ENCODE measurements around the gene INPP5A.

INPP5A gene

DNA sequence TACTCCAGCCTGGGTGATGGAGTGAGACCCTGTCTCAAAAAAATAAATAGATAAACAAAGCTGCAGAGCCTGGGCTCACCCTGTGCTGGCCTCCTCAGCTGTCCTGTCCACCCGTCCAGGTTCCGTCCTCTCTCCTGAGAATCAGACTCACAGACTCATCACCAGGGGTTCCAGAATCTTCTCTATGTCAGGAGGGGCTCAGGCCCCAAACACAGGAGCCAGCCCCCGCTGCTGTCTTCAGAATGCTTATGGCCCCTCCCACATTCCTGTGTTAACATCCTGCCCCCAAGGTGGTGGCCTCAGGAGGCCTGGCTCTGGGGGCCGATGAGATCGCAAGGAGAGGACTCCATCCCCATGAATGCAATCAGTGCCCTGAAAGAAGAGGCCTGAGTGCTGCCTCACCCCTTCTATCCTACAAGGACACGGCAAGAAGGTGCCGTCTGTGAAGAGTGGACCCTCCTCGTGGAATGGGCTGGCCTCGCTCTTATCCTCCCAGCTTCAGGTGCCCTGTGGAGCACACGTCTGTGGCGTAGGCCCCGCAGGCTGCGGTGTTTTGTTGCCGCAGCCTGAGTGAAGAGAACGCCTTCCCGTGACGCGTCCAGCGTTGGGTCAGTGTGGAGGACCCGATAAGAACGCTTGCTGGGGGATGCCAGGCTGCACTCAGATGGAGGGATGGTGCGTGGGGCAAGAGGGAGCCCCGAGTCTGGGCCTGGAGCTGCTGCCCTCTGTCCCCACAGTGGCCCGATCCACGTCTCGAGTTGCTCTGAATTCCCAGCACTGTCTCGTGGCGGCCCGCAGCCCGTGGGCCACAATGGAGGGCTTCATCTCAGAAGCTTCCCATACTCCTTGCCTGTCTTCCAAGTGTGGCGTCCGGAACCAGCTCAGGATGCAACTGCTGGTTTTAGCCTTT, 77.1 kb downstream of the INPP5A start:
- Histone ChIP-seq H3K4me1 (ENCODE audit: control insufficient read depth in 1 of 2, insufficient read depth in 2 of 2, low read length in 2 of 2) (no peaks in the 10 kb centered on the region), H3K27ac (ENCODE audit: low read depth, low read length) (no peak overlapping the region), H3K9me3 (ENCODE audit: control insufficient read depth in 1 of 2, low read length in 2 of 2) (peaks cover 3 to 8% of the 10 kb centered on the region in 2 donors), H3K9ac (ENCODE audit: low read depth in 1 of 2, low read length in 2 of 2) (no peak overlapping the region), H3K27me3 (ENCODE audit: control insufficient read depth in 1 of 2, insufficient read depth in 2 of 2, low read length in 2 of 2) (no peaks in the 10 kb centered on the region), H3K4me3 (ENCODE audit: low read depth in 1 of 2, low read length in 2 of 2) (no peak overlapping the region), H3K36me3 (ENCODE audit: control insufficient read depth in 1 of 2, insufficient read depth in 2 of 2, low read length in 2 of 2) (peaks cover 6 to 11% of the 10 kb centered on the region in 2 donors)

DNA sequence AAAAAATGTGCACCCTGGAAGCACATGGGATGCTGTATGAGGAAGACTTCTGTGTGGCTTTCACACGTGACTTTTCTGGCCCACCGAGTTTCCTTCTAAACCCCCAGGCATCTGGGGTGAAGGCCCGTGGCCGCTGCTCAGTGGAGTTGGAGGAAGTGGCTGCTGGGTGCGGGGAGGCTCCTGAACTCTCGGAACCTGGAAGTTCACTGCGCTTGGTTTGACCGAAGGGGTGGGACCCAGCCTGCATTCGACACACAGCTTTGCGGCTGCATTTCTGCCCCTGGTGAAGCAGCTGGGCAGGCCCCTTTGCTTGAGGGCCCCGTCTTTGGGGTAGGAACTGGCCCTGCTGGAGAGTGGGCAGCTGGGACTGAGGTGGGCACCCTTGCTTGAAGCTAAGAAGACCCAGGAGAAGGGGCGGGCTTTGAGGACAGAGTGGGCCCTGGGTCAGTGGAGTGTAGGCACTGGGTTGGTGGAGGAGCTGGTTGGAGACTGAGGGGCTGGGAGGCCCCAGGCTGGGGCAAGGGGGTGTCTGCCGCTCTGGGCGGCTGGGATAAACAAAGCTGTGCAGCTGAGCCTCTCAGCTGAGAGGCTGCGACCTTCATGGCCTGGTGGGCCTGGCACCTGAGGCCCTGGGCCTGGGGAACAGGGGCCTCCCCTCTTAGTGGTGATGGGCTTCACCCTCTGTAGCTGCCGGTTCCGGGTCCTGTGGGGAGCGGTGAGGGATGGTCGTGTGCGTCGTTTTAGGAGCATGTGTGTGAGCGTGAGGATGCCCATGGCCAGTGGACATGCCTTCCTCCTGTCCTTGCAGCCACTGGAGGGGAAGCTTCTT, 78.0 kb downstream of the INPP5A start:
- H3K27me3 ChIP-seq (ENCODE audit: control insufficient read depth in 1 of 2, insufficient read depth in 2 of 2, low read length in 2 of 2) = no peaks in the 10 kb centered on the region
- H3K9ac ChIP-seq (ENCODE audit: low read depth in 1 of 2, low read length in 2 of 2) = no peak overlapping the region
- H3K4me3 ChIP-seq (ENCODE audit: low read depth in 1 of 2, low read length in 2 of 2) = no peak overlapping the region
- no peaks in the 10 kb centered on the region for H3K4me1 ChIP-seq (ENCODE audit: control insufficient read depth in 1 of 2, insufficient read depth in 2 of 2, low read length in 2 of 2)
- H3K27ac ChIP-seq (ENCODE audit: low read depth, low read length) = no peak overlapping the region
- H3K36me3 ChIP-seq (ENCODE audit: control insufficient read depth in 1 of 2, insufficient read depth in 2 of 2, low read length in 2 of 2) = peaks cover 6 to 11% of the 10 kb centered on the region in 2 donors
- H3K9me3 ChIP-seq (ENCODE audit: control insufficient read depth in 1 of 2, low read length in 2 of 2) = peaks cover 7 to 16% of the 10 kb centered on the region in 2 donors

DNA sequence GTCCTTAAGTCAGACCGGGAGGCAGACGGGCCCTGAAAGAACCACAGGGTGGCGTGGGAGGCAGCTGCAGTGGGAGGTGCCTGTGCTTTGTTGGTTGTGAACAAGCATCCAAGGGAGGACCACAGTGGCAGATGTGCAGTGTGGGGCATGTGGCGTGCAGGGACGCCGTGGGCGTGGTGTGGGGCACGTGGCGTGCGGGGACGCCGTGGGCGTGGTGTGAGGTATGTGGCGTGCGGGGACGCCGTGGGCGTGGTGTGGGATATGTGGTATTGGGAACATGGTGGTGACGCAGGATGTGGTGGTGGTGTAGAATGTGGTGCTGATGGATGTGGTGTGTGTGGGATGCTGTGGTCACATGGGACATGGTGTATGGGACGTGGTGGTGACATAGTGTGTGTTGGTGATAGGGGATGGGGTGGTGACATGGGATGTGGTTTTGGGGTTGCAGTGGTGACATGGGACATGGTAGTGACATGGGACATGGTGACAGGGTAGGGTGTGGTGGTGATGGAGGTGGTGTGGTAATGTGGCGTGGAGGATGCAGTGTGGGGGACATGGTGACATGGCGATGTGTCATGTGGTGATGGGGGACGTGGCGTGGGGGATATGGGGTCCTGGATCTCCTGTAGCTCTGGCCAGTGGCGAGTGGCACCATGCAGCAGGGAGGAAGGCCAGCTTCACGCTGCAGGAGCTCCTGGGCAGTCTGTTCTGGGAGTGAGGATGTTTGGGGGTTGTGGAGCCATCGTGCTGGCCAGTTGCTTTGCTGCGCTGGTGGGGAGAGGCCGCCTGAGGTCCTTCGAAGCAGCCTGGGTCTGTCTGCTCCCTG, 78.8 kb downstream of the INPP5A start:
- H3K9me3 ChIP-seq (ENCODE audit: control insufficient read depth in 1 of 2, low read length in 2 of 2) = peaks cover 7 to 18% of the 10 kb centered on the region in 2 donors
- no peaks in the 10 kb centered on the region for H3K27me3 ChIP-seq (ENCODE audit: control insufficient read depth in 1 of 2, insufficient read depth in 2 of 2, low read length in 2 of 2)
- peaks cover 6 to 11% of the 10 kb centered on the region in 2 donors for H3K36me3 ChIP-seq (ENCODE audit: control insufficient read depth in 1 of 2, insufficient read depth in 2 of 2, low read length in 2 of 2)
- H3K4me3 ChIP-seq (ENCODE audit: low read depth in 1 of 2, low read length in 2 of 2) = no peak overlapping the region
- H3K9ac ChIP-seq (ENCODE audit: low read depth in 1 of 2, low read length in 2 of 2) = no peak overlapping the region
- H3K27ac ChIP-seq (ENCODE audit: low read depth, low read length) = no peak overlapping the region
- H3K4me1 ChIP-seq (ENCODE audit: control insufficient read depth in 1 of 2, insufficient read depth in 2 of 2, low read length in 2 of 2) = no peaks in the 10 kb centered on the region

DNA sequence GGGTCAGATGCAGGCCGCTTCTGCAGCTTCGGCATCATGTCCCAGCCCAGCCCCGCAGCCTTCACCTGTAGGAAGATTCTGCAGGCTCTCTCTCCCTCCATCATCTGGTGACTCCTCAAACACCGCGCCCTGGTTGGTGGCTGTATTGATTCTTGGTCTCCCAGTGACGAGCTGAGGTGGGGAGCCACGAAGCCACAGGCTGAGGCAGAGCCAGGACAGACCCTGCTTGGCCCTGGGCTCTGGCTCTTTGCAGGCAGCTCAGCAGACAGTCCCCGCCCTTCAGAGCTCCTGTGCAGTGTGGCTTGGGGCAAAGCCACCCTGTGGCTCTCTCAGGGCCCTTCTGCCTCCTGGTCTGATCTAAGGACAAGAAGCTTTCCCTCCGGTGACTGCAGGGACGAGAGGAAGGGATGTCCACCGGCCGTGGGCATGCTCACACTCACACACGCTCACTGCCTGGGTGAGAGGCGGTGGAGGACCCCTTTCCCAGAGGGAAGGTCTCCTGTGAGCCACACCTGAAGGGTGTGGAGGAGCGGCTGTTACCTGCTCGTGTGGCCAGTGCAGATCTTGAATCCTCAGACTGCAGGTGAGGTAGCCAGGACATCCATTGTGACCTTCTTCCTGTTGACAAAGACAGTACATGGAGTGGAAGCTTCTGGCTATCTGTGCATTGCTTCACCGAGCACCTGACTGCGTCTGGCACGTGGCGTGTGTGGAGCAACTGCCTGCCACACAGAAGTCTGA, 79.6 kb downstream of the INPP5A start:
- Histone ChIP-seq H3K9me3 (ENCODE audit: control insufficient read depth in 1 of 2, low read length in 2 of 2) (peaks cover 7 to 19% of the 10 kb centered on the region in 2 donors), H3K4me3 (ENCODE audit: low read depth in 1 of 2, low read length in 2 of 2) (no peak overlapping the region), H3K27me3 (ENCODE audit: control insufficient read depth in 1 of 2, insufficient read depth in 2 of 2, low read length in 2 of 2) (no peaks in the 10 kb centered on the region), H3K36me3 (ENCODE audit: control insufficient read depth in 1 of 2, insufficient read depth in 2 of 2, low read length in 2 of 2) (peaks cover 6 to 11% of the 10 kb centered on the region in 2 donors), H3K27ac (ENCODE audit: low read depth, low read length) (no peak overlapping the region), H3K9ac (ENCODE audit: low read depth in 1 of 2, low read length in 2 of 2) (no peak overlapping the region), H3K4me1 (ENCODE audit: control insufficient read depth in 1 of 2, insufficient read depth in 2 of 2, low read length in 2 of 2) (no peaks in the 10 kb centered on the region)

DNA sequence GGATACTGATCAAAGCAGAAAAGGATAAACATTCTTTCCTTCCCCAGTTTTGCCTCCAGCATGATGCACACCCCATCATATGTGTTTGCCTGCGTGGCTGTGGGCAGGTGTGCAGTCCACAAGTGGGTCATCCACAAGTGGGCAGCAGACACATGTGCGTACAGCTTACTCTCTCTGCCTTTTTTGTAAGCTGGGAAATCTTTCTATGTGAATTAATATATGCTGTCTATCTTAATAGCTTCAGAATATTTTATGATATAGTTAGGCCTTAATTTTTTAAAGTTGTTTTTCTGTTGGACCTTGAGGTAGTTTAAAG, 80.1 kb downstream of the INPP5A start:
- Histone ChIP-seq H3K9me3 (ENCODE audit: control insufficient read depth in 1 of 2, low read length in 2 of 2) (peaks cover 7 to 19% of the 10 kb centered on the region in 2 donors), H3K36me3 (ENCODE audit: control insufficient read depth in 1 of 2, insufficient read depth in 2 of 2, low read length in 2 of 2) (peaks cover 6 to 11% of the 10 kb centered on the region in 2 donors), H3K9ac (ENCODE audit: low read depth in 1 of 2, low read length in 2 of 2) (no peak overlapping the region), H3K27me3 (ENCODE audit: control insufficient read depth in 1 of 2, insufficient read depth in 2 of 2, low read length in 2 of 2) (no peaks in the 10 kb centered on the region), H3K4me1 (ENCODE audit: control insufficient read depth in 1 of 2, insufficient read depth in 2 of 2, low read length in 2 of 2) (no peaks in the 10 kb centered on the region), H3K4me3 (ENCODE audit: low read depth in 1 of 2, low read length in 2 of 2) (no peak overlapping the region), H3K27ac (ENCODE audit: low read depth, low read length) (no peak overlapping the region)

DNA sequence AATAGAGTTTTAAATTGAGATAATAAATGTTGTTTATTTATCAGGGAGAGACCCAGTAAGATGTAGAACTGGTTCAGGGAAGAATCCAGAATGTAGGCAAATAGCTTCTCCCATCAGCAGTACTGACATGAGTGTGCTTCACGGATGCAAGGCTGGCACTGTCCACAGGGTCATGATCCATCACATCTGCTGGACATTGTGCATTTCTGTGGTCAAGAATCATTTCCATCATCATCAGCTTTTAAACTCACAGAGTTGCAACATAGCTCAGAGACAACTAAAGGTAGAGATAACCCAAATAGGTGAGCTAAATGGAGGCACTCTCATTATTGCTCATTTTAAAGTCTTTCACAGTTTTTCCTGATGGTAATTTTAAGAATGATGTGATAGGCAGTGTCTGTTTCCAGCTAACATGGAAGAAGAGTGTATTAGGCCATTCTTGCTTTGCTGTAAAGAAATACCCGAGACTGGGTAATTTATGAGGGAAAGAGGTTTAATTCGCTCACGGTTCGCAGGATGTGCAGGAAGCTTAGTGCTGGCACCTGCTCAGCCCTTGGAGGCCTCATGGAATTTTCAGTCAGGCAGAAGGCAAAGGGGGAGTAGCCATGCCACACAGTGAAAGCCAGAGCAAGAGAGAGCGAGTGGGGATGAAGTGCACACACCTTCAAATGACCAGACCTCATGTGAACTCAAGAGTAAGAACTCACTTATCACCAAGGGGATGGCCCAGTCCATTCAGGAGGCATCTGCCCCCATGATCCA, 80.8 kb downstream of the INPP5A start:
- no peaks in the 10 kb centered on the region for H3K27me3 ChIP-seq (ENCODE audit: control insufficient read depth in 1 of 2, insufficient read depth in 2 of 2, low read length in 2 of 2)
- H3K4me1 ChIP-seq (ENCODE audit: control insufficient read depth in 1 of 2, insufficient read depth in 2 of 2, low read length in 2 of 2) = no peaks in the 10 kb centered on the region
- no peak overlapping the region for H3K9ac ChIP-seq (ENCODE audit: low read depth in 1 of 2, low read length in 2 of 2)
- H3K9me3 ChIP-seq (ENCODE audit: control insufficient read depth in 1 of 2, low read length in 2 of 2) = peaks cover 7 to 19% of the 10 kb centered on the region in 2 donors
- H3K4me3 ChIP-seq (ENCODE audit: low read depth in 1 of 2, low read length in 2 of 2) = no peak overlapping the region
- peaks cover 6 to 11% of the 10 kb centered on the region in 2 donors for H3K36me3 ChIP-seq (ENCODE audit: control insufficient read depth in 1 of 2, insufficient read depth in 2 of 2, low read length in 2 of 2)
- H3K27ac ChIP-seq (ENCODE audit: low read depth, low read length) = no peak overlapping the region

DNA sequence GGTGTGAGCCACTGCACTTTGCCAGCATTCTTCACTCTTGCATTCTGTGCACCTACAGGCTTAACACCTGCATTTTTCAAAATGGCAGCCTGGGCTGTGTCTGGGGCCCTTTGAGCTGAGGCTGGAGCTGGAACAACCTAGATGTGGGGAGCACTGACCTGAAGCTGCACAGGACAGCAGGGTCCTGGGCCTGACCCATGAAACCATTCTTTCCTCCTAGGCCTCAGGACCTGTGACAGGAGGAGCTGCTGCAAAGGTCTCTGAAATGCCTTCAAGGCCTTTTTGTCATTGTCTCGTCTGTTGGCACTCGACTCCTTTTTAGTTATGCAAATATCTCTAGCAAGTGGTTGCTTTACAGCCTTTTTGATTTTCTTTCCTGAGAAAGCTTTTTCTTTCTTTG, 82.3 kb downstream of the INPP5A start:
- Histone ChIP-seq H3K9me3 (ENCODE audit: control insufficient read depth in 1 of 2, low read length in 2 of 2) (peaks cover 7 to 19% of the 10 kb centered on the region in 2 donors), H3K27ac (ENCODE audit: low read depth, low read length) (no peak overlapping the region), H3K9ac (ENCODE audit: low read depth in 1 of 2, low read length in 2 of 2) (no peak overlapping the region), H3K27me3 (ENCODE audit: control insufficient read depth in 1 of 2, insufficient read depth in 2 of 2, low read length in 2 of 2) (no peaks in the 10 kb centered on the region), H3K36me3 (ENCODE audit: control insufficient read depth in 1 of 2, insufficient read depth in 2 of 2, low read length in 2 of 2) (peaks cover under 1 to 5% of the 10 kb centered on the region in 2 donors), H3K4me1 (ENCODE audit: control insufficient read depth in 1 of 2, insufficient read depth in 2 of 2, low read length in 2 of 2) (no peaks in the 10 kb centered on the region), H3K4me3 (ENCODE audit: low read depth in 1 of 2, low read length in 2 of 2) (no peak overlapping the region)

DNA sequence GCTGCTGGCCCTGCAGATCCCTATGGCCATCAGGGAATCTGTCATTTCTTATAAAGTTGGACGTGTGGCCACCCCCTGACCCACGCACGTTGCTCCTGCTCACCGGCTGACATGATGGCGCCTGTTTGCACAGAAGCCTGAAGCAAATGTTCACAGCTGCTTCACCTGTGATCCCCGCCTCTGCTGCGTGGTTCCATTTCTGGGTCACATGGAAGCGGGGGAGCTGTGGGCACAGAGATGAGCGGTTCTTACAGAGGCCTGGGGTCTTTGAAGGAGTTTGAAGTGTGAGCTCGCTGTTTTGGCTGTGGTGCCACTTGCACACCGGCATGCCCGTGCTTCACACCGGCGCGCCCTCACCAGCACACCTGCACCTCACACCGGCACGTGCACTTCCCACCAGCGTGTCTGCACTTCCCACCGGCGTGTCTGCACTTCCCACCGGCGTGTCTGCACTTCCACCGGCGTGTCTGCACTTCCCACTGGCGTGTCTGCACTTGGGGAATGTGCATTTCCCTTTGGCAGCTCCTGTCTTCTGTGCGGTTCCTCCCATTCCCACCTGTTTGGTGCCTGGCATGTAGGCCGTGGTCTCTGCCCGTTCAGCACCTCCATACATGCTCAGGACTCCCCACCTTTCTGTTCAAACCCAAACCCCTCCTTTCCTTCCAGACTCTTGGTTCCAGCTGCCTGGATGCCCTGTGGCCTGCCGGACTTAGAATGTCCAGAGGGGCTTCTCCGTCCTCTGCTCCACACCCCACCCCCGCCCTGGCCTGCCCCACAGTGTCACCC, 86.7 kb downstream of the INPP5A start:
- Histone ChIP-seq H3K9me3 (ENCODE audit: control insufficient read depth in 1 of 2, low read length in 2 of 2) (peaks cover 7 to 14% of the 10 kb centered on the region in 2 donors), H3K36me3 (ENCODE audit: control insufficient read depth in 1 of 2, insufficient read depth in 2 of 2, low read length in 2 of 2) (no peaks in the 10 kb centered on the region), H3K4me1 (ENCODE audit: control insufficient read depth in 1 of 2, insufficient read depth in 2 of 2, low read length in 2 of 2) (peaks cover 23% of the 10 kb centered on the region in 2 donors), H3K4me3 (ENCODE audit: low read depth in 1 of 2, low read length in 2 of 2) (no peak overlapping the region), H3K9ac (ENCODE audit: low read depth in 1 of 2, low read length in 2 of 2) (no peak overlapping the region), H3K27me3 (ENCODE audit: control insufficient read depth in 1 of 2, insufficient read depth in 2 of 2, low read length in 2 of 2) (no peaks in the 10 kb centered on the region), H3K27ac (ENCODE audit: low read depth, low read length) (no peak overlapping the region)

All from duodenal mucosa (tissue), 2 donors.